GM12874 (cell line): ENCODE measurements around the gene KLRC1.

ENCODE experiments used
- CTCF ChIP-seq: IDR thresholded peaks from 2 replicates; pipeline ENCODE4 v1.5.1; 2011; ENCODE audit warnings: low read depth, mild to moderate bottlenecking, control low read depth, low read length, moderate library complexity; ENCODE audit not compliant: insufficient read depth

Gene KLRC1

GRCh38 chr12:10453156-10453555, at the start of gene KLRC1:
KLRC1 (minus strand) TSS chr12:10453377; CDS start chr12:10451156, 2,221 bp downstream.
- no peak for TF ChIP-seq CTCF

GRCh38 chr12:10501030-10501429, 47.9 kb upstream of the KLRC1 start:
- TF ChIP-seq CTCF, result 0 out of 2 replicates have a peak, but pooled peaks have one; percentile 2

GRCh38 chr12:10498042-10498441, 44.9 kb upstream of the KLRC1 start:
- no peak for TF ChIP-seq CTCF

- no peak for TF ChIP-seq CTCF
Measured at GRCh38 chr12:10497602-10498001, 44.4 kb upstream of the KLRC1 start.

- TF ChIP-seq CTCF, result no peak
Measured at GRCh38 chr12:10491766-10492165, 38.6 kb upstream of the KLRC1 start.

GRCh38 chr12:10469701-10470100, 16.5 kb upstream of the KLRC1 start:
- no peak for TF ChIP-seq CTCF

- no peak for TF ChIP-seq CTCF
Measured at GRCh38 chr12:10466311-10466710, 13.1 kb upstream of the KLRC1 start.

- TF ChIP-seq CTCF, result no peak
Measured at GRCh38 chr12:10457760-10458159, 4.6 kb upstream of the KLRC1 start.
